Endodermal cell (in vitro differentiated cells): ENCODE results near the gene HELQ. TPM values are rescaled to one million over a fixed set of nuclear protein-coding genes. Genes with fewer than 3 reads are reported as not detected.
A peak's percentile ranks its signal among the peaks of the same experiment; 100 is the strongest.

Source experiments
- DNase-seq: peaks from one replicate; pipeline ENCODE4 v3.0.0-alpha.2; 2017
- H3K27ac ChIP-seq: 2 replicates; pipeline ENCODE4 v1.5.1; 2013; ENCODE audit warnings: mild to moderate bottlenecking, low read depth, low read length, moderate library complexity
- H3K27me3 ChIP-seq: 2 replicates; pipeline ENCODE4 v1.6.1; 2013; ENCODE audit warnings: mild to moderate bottlenecking, low read length, moderate library complexity; ENCODE audit not compliant: insufficient read depth, control insufficient read depth, poor library complexity, severe bottlenecking
- H3K36me3 ChIP-seq: 2 replicates; pipeline ENCODE4 v1.7.0; 2013; ENCODE audit warnings: mild to moderate bottlenecking, low read length, moderate library complexity; ENCODE audit not compliant: control insufficient read depth, insufficient read depth
- H3K4me1 ChIP-seq: one replicate; pipeline ENCODE4 v1.7.0; 2013; ENCODE audit warnings: low read length; ENCODE audit not compliant: control insufficient read depth, insufficient read depth
- H3K4me3 ChIP-seq: 2 replicates; pipeline ENCODE4 v1.5.1; 2013; ENCODE audit warnings: mild to moderate bottlenecking, low read length, moderate library complexity
- H3K9ac ChIP-seq: 2 replicates; pipeline ENCODE4 v1.6.1; 2013; ENCODE audit warnings: mild to moderate bottlenecking, low read length, moderate library complexity; ENCODE audit not compliant: poor library complexity, severe bottlenecking; ENCODE audit errors: extremely low read depth
- H3K9me3 ChIP-seq: 2 replicates; pipeline ENCODE4 v1.6.1; 2013; ENCODE audit warnings: mild to moderate bottlenecking, low read length, moderate library complexity; ENCODE audit not compliant: control insufficient read depth
- H3K27ac Mint-ChIP-seq: 2 replicates; pipeline ENCODE4 v1.8.0; 2020; ENCODE audit warnings: mixed read lengths
- H3K27me3 Mint-ChIP-seq: 2 replicates; pipeline ENCODE4 v1.8.0; 2021; ENCODE audit warnings: mild to moderate bottlenecking, mixed read lengths; ENCODE audit not compliant: insufficient read depth
- H3K36me3 Mint-ChIP-seq: 2 replicates; pipeline ENCODE4 v1.8.0; 2020; ENCODE audit warnings: low read depth, mixed read lengths
- H3K4me1 Mint-ChIP-seq: 2 replicates; pipeline ENCODE4 v1.8.0; 2020; ENCODE audit warnings: mixed read lengths
- H3K4me3 Mint-ChIP-seq: 2 replicates; pipeline ENCODE4 v1.8.0; 2020; ENCODE audit warnings: mild to moderate bottlenecking, moderate library complexity, mixed read lengths
- H3K9me3 Mint-ChIP-seq: 2 replicates; pipeline ENCODE4 v1.8.0; 2020; ENCODE audit warnings: mild to moderate bottlenecking, mixed read lengths
- WGBS, 2 experiments: methylation state at CpG; one replicate each; pipeline versions ENCODE4 v1.1.5 to v1.1.7; 2013; ENCODE audit warnings: missing lambda C conversion rate in 2 of 2, mixed read lengths in 1 of 2; ENCODE audit not compliant: insufficient coverage in 1 of 2, insufficient read length in 1 of 2; 5-methylcytosine and 5-hydroxymethylcytosine counted together
- total RNA-seq, 2 donors: library from RNA; stranded (reverse); fragmentation: NEBNext Ultra II Directional in 1 of 2; extraction: Animal tissue kit (Norgen Biotek cat#: 25700) in 1 of 2; gene quantifications; 2 replicates in 1 of 2; 3 replicates in 1 of 2; pipeline ENCODE4 v1.2.1, GENCODE V29; 2021
- TF ChIP-seq, protein P1 (sequence below): fragments of 200-600 bp; sonication (generic); conservative IDR thresholded peaks from 2 replicates; pipeline ENCODE4 v1.5.0; 2021; ENCODE audit warnings: antibody characterized with exemption, mild to moderate bottlenecking

HELQ gene
- total RNA-seq, 2 donors from 2014 or later: 13.8 to 14.5 TPM

DNA sequence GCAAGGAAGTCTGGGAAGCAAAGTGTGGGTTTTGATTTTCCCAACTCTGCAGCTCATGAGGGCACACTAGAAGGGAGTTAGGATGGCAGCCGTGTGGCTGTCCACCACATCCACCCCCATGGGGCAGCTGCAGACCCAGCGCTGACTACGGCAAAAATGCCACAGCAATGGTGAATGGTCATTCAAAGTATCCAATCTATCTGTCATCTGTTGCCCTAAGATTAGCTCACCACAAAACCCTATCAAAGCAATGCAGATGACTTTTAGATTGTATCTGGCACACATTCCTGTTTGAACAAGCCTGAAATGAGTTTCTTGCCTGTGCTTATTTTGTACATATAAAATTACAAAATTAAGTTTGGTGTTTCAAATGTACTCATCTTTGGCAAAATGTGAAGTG lies 91.3 kb downstream of the HELQ start:
- Mint-ChIP-seq H3K27me3 (no peaks in the 10 kb centered on the region), H3K36me3 (no peaks in the 10 kb centered on the region), H3K9me3 (no peaks in the 10 kb centered on the region), H3K4me1 (peaks cover 4% of the 10 kb centered on the region), H3K27ac (no peak overlapping the region), H3K4me3 (no peak overlapping the region)
- H3K9me3 ChIP-seq: no peaks in the 10 kb centered on the region
- TF ChIP-seq, protein P1, sequence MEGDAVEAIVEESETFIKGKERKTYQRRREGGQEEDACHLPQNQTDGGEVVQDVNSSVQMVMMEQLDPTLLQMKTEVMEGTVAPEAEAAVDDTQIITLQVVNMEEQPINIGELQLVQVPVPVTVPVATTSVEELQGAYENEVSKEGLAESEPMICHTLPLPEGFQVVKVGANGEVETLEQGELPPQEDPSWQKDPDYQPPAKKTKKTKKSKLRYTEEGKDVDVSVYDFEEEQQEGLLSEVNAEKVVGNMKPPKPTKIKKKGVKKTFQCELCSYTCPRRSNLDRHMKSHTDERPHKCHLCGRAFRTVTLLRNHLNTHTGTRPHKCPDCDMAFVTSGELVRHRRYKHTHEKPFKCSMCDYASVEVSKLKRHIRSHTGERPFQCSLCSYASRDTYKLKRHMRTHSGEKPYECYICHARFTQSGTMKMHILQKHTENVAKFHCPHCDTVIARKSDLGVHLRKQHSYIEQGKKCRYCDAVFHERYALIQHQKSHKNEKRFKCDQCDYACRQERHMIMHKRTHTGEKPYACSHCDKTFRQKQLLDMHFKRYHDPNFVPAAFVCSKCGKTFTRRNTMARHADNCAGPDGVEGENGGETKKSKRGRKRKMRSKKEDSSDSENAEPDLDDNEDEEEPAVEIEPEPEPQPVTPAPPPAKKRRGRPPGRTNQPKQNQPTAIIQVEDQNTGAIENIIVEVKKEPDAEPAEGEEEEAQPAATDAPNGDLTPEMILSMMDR: no peak
- no peak for DNase-seq
- H3K27ac ChIP-seq: no peak overlapping the region
- no peak overlapping the region for H3K4me3 ChIP-seq
- H3K9ac ChIP-seq: no peak overlapping the region
- no peaks in the 10 kb centered on the region for H3K4me1 ChIP-seq
- 93 to 99% methylated on average over 2 to 3 of the region's 3 CpGs for WGBS, 2 experiments
- H3K36me3 ChIP-seq: no peaks in the 10 kb centered on the region
- H3K27me3 ChIP-seq: no peaks in the 10 kb centered on the region

DNA sequence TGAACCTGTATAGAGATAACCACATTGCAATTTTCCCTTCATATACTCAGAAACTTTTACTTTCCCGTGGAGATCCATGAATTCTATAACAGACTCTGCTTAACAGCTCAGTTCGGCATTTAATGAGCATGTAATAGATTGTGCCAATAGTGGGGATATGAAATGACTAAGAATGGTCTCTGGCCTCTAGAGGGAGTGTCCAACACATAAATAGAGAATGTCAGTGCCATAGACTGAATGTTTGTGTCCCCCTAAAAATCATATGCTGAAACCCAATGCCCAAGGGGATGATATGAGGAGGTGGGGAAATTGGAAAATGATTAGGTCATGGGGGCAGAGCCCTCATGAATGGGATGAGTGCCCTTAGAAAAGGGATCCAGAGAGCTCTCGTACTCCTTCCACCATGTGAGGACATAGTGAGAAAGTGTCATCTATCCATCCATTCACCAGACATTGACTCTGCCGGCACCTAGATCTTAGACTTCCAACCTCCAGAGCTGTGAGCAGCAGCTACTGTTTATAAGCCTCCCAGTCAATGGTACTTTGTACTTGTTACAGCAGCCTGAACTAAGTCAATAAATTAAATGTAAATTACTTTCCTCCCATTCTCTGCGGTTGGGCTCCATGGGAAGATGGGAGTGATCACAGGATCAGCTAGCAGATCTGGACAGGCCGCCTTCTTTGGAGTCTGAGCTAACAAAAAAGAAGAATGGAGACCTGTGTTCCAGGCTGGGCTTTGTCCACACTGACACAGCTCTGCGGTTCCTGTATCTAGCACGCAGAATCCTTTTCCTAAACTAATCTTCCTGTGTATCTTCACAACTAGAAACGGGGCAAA lies 92.9 kb downstream of the HELQ start:
- no peak overlapping the region for H3K9ac ChIP-seq
- H3K27ac Mint-ChIP-seq: no peak overlapping the region
- H3K4me3 ChIP-seq: no peak overlapping the region
- H3K9me3 ChIP-seq: no peaks in the 10 kb centered on the region
- H3K36me3 Mint-ChIP-seq: no peaks in the 10 kb centered on the region
- H3K27ac ChIP-seq: no peak overlapping the region
- no peaks in the 10 kb centered on the region for H3K27me3 ChIP-seq
- H3K9me3 Mint-ChIP-seq: no peaks in the 10 kb centered on the region
- DNase-seq: no peak
- H3K4me1 ChIP-seq: no peaks in the 10 kb centered on the region
- TF ChIP-seq, protein P1: peak; percentile 44
- no peaks in the 10 kb centered on the region for H3K27me3 Mint-ChIP-seq
- H3K36me3 ChIP-seq: no peaks in the 10 kb centered on the region
- H3K4me3 Mint-ChIP-seq: no peak overlapping the region
- WGBS, 2 experiments: 91 to 98% methylated on average over 5 to 9 of the region's 9 CpGs
- peaks cover 4% of the 10 kb centered on the region for H3K4me1 Mint-ChIP-seq

DNA sequence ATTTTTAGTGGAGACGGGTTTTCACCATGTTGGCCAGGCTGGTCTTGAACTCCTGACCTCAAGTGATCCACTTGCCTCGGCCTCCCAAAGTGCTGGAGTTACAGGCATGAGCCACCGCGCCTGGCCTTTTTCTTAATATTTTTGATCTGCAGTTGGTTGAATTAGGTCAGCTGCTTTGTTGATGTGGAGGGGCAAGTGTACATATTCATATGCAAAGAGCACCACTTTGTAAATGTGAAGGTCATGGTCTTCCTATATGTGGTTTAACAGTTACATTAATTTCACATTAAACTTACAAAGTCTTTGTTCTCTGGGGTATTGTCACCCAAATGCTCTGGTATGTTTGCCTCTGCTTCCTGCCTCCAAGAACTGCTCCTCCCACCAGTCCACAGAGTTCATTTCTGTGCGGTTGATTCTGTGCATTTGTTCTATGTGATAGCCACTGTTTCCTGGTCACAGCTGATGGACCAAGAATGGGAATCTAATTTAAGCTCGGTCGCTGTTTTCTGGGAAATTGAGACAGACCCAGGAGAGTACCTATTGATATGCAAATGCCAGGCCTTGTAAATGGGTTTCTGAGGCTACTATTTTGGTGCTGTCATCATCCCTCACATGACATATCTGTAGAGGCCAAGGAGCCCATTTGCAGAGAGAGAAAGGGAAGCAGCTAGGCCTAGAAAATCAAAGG lies 94.1 kb downstream of the HELQ start:
- no peaks in the 10 kb centered on the region for H3K9me3 Mint-ChIP-seq
- Histone ChIP-seq H3K27ac (no peak overlapping the region), H3K9me3 (no peaks in the 10 kb centered on the region), H3K36me3 (no peaks in the 10 kb centered on the region), H3K9ac (no peak overlapping the region), H3K27me3 (no peaks in the 10 kb centered on the region), H3K4me1 (no peaks in the 10 kb centered on the region), H3K4me3 (no peak overlapping the region)
- H3K27ac Mint-ChIP-seq: peak overlapping the region; percentile 35
- TF ChIP-seq, protein P1: no peak
- DNase-seq: peak; percentile 52
- H3K27me3 Mint-ChIP-seq: no peaks in the 10 kb centered on the region
- H3K4me1 Mint-ChIP-seq: peaks cover 4% of the 10 kb centered on the region
- WGBS, 2 experiments: 88 to 96% methylated on average over 3 to 7 of the region's 7 CpGs
- no peak overlapping the region for H3K4me3 Mint-ChIP-seq
- no peaks in the 10 kb centered on the region for H3K36me3 Mint-ChIP-seq
